SK-N-SH treated with all-trans-retinoic acid at 6 μM for 48 hours (cell line): ENCODE results near the gene HDC.

Source experiments
- ATAC-seq: fragments of 200-7000 bp; cut with Tn5 transposase; 3 replicates; pipeline ENCODE4 v1.9.1; 2020; ENCODE audit warnings: mild to moderate bottlenecking, moderate library complexity
- ARNTL ChIP-seq: fragments of 450-650 bp; formaldehyde crosslinking; IDR thresholded peaks from 2 replicates; pipeline ENCODE4 v1.5.0; 2020; ENCODE audit warnings: low read depth, mild to moderate bottlenecking, moderate library complexity, borderline replicate concordance
- BACH2 ChIP-seq: fragments of 250-450 bp; sonication (Bioruptor Pico); IDR thresholded peaks from 2 replicates; pipeline ENCODE4 v1.9.0; 2021; ENCODE audit warnings: mild to moderate bottlenecking, borderline replicate concordance
- CSDC2 ChIP-seq: fragments of 250-450 bp; sonication (Bioruptor Pico); IDR thresholded peaks from 2 replicates; pipeline ENCODE4 v1.5.0; 2020; ENCODE audit warnings: mild to moderate bottlenecking, moderate library complexity
- ESRRG ChIP-seq: fragments of 250-450 bp; sonication (Bioruptor Pico); IDR thresholded peaks from 2 replicates; pipeline ENCODE4 v1.6.1; 2021; ENCODE audit warnings: mild to moderate bottlenecking
- GLIS3 ChIP-seq: fragments of 250-450 bp; sonication (Bioruptor Pico); IDR thresholded peaks from 2 replicates; pipeline ENCODE4 v1.5.0; 2020; ENCODE audit warnings: mild to moderate bottlenecking, moderate library complexity
- ISL1 ChIP-seq: fragments of 250-450 bp; sonication (Bioruptor Pico); IDR thresholded peaks from 2 replicates; pipeline ENCODE4 v2.1.2; 2022; ENCODE audit warnings: mild to moderate bottlenecking, moderate library complexity
- OSR1 ChIP-seq: fragments of 250-450 bp; sonication (Bioruptor Pico); IDR thresholded peaks from 2 replicates; pipeline ENCODE4 v1.8.0; 2022; ENCODE audit warnings: moderate library complexity, mild to moderate bottlenecking, inconsistent platforms
- PPARA ChIP-seq: fragments of 250-450 bp; sonication (Bioruptor Pico); IDR thresholded peaks from 2 replicates; pipeline ENCODE4 v1.5.0; 2020; ENCODE audit warnings: mild to moderate bottlenecking, borderline replicate concordance
- RARB ChIP-seq: fragments of 250-450 bp; sonication (Bioruptor Pico); IDR thresholded peaks from 2 replicates; pipeline ENCODE4 v1.8.0; 2021; ENCODE audit warnings: mild to moderate bottlenecking, moderate library complexity
- TCF4 ChIP-seq: fragments of 250-450 bp; sonication (Bioruptor Pico); IDR thresholded peaks from 2 replicates; pipeline ENCODE4 v1.8.0; 2021; ENCODE audit warnings: mild to moderate bottlenecking, moderate library complexity, borderline replicate concordance
- TOX ChIP-seq: fragments of 250-450 bp; sonication (Bioruptor Pico); IDR thresholded peaks from 2 replicates; pipeline ENCODE4 v1.8.0; 2021; ENCODE audit warnings: mild to moderate bottlenecking, moderate library complexity, borderline replicate concordance
- ZFP3 ChIP-seq: fragments of 250-450 bp; sonication (Bioruptor Pico); IDR thresholded peaks from 2 replicates; pipeline ENCODE4 v1.5.0; 2020; ENCODE audit warnings: mild to moderate bottlenecking, moderate library complexity
- ZFP30 ChIP-seq: fragments of 450-650 bp; formaldehyde crosslinking; IDR thresholded peaks from 2 replicates; pipeline ENCODE4 v1.5.0; 2022; ENCODE audit warnings: mild to moderate bottlenecking, moderate library complexity
- ZNF565 ChIP-seq: fragments of 450-650 bp; formaldehyde crosslinking; conservative IDR thresholded peaks from 2 replicates; pipeline ENCODE4 v1.5.0; 2020; ENCODE audit warnings: low read depth, mild to moderate bottlenecking, moderate library complexity
- ZNF70 ChIP-seq: fragments of 450-650 bp; formaldehyde crosslinking; IDR thresholded peaks from 2 replicates; pipeline ENCODE4 v1.5.0; 2020; ENCODE audit warnings: mild to moderate bottlenecking, moderate library complexity
- ZNF8 ChIP-seq: fragments of 450-650 bp; formaldehyde crosslinking; IDR thresholded peaks from 2 replicates; pipeline ENCODE4 v1.5.0; 2020; ENCODE audit warnings: mild to moderate bottlenecking, moderate library complexity
- TF ChIP-seq, protein P1 (sequence below): fragments of 250-450 bp; sonication (Bioruptor Pico); IDR thresholded peaks from 2 replicates; pipeline ENCODE4 v1.8.0; 2020; ENCODE audit warnings: mild to moderate bottlenecking, moderate library complexity, borderline replicate concordance
- TF ChIP-seq, protein P2 (sequence below): fragments of 250-450 bp; sonication (Bioruptor Pico); IDR thresholded peaks from 2 replicates; pipeline ENCODE4 v1.8.0; 2021; ENCODE audit warnings: low read depth, mild to moderate bottlenecking, moderate library complexity, borderline replicate concordance
- TF ChIP-seq, protein P3 (sequence below): fragments of 250-450 bp; sonication (Bioruptor Pico); IDR thresholded peaks from 2 replicates; pipeline ENCODE4 v1.5.1; 2021; ENCODE audit warnings: mild to moderate bottlenecking, moderate library complexity
- TF ChIP-seq, protein P4 (sequence below): fragments of 250-450 bp; sonication (Bioruptor Pico); IDR thresholded peaks from 2 replicates; pipeline ENCODE4 v1.5.0; 2020; ENCODE audit warnings: mild to moderate bottlenecking, moderate library complexity

Gene HDC

DNA sequence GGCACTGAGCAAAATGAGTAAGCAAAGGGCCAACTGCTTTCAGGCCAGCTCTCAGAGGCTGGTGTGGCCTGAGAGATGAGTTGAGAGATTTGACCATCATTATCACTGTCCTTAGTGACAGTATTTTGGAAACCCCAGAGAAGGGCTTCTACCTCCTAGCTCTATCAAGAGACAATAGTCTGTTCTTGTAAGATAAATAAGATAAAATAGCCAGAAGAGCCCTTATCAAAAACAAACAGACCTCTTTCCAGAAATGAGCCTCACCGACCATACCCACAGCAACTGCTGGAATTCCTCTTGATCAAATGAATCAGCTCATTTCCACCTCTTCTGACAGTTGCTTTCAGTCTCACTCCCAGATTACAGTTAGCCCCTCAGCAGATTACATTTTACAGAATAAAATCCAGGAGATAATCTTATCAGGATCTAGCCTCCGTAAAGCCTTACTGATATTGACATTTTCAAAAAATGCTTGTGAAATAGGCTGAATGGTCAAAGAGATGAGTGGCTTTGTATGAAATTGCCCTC lies 4.5 kb downstream of the HDC start:
- ATAC-seq, result no peak
- TF ChIP-seq, protein P1, sequence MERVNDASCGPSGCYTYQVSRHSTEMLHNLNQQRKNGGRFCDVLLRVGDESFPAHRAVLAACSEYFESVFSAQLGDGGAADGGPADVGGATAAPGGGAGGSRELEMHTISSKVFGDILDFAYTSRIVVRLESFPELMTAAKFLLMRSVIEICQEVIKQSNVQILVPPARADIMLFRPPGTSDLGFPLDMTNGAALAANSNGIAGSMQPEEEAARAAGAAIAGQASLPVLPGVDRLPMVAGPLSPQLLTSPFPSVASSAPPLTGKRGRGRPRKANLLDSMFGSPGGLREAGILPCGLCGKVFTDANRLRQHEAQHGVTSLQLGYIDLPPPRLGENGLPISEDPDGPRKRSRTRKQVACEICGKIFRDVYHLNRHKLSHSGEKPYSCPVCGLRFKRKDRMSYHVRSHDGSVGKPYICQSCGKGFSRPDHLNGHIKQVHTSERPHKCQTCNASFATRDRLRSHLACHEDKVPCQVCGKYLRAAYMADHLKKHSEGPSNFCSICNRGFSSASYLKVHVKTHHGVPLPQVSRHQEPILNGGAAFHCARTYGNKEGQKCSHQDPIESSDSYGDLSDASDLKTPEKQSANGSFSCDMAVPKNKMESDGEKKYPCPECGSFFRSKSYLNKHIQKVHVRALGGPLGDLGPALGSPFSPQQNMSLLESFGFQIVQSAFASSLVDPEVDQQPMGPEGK (CRISPR knock-in tag), result no peak
- TF ChIP-seq CSDC2, result no peak
- TF ChIP-seq ESRRG (CRISPR knock-in tag), result no peak
- TF ChIP-seq ZNF565, result no peak
- TF ChIP-seq TOX (CRISPR knock-in tag), result no peak
- no peak for TF ChIP-seq ZFP3 (CRISPR knock-in tag)
- TF ChIP-seq, protein P2, sequence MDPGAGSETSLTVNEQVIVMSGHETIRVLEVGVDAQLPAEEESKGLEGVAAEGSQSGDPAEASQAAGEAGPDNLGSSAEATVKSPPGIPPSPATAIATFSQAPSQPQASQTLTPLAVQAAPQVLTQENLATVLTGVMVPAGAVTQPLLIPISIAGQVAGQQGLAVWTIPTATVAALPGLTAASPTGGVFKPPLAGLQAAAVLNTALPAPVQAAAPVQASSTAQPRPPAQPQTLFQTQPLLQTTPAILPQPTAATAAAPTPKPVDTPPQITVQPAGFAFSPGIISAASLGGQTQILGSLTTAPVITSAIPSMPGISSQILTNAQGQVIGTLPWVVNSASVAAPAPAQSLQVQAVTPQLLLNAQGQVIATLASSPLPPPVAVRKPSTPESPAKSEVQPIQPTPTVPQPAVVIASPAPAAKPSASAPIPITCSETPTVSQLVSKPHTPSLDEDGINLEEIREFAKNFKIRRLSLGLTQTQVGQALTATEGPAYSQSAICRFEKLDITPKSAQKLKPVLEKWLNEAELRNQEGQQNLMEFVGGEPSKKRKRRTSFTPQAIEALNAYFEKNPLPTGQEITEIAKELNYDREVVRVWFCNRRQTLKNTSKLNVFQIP (CRISPR knock-in tag), result no peak
- TF ChIP-seq TCF4 (CRISPR knock-in tag), result no peak
- no peak for TF ChIP-seq RARB
- no peak for TF ChIP-seq ARNTL (CRISPR knock-in tag)
- TF ChIP-seq OSR1 (CRISPR knock-in tag), result no peak
- no peak for TF ChIP-seq BACH2 (CRISPR knock-in tag)
- no peak for TF ChIP-seq ISL1 (CRISPR knock-in tag)
- TF ChIP-seq ZNF70 (CRISPR knock-in tag), result no peak
- no peak for TF ChIP-seq ZNF8
- TF ChIP-seq, protein P3, sequence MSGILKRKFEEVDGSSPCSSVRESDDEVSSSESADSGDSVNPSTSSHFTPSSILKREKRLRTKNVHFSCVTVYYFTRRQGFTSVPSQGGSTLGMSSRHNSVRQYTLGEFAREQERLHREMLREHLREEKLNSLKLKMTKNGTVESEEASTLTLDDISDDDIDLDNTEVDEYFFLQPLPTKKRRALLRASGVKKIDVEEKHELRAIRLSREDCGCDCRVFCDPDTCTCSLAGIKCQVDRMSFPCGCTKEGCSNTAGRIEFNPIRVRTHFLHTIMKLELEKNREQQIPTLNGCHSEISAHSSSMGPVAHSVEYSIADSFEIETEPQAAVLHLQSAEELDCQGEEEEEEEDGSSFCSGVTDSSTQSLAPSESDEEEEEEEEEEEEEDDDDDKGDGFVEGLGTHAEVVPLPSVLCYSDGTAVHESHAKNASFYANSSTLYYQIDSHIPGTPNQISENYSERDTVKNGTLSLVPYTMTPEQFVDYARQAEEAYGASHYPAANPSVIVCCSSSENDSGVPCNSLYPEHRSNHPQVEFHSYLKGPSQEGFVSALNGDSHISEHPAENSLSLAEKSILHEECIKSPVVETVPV (CRISPR knock-in tag), result no peak

DNA sequence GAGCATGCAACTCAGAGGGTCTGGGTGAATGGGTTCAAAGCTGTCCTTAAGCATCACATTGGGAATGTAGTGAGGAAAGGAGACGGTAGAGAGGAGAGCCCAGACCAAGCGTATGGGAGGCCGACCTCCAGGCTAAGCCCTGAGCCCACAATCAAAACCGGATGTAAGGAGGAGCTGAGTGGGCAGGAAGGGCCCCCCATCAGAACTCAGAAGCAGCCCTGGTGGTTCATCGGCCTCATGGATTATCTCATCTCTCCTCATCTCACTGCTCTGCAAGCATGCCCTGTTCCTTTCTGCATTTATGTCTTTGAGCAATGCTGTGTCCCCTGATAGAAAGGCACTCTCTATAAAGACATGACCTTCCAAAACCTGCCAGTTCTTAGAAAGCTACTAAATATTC lies 6.2 kb downstream of the HDC start:
- ATAC-seq, result no peak
- TF ChIP-seq PPARA (CRISPR knock-in tag) (no peak), ZNF8 (no peak), GLIS3 (no peak), ARNTL (CRISPR knock-in tag) (no peak), BACH2 (CRISPR knock-in tag) (no peak)
- TF ChIP-seq, protein P2 (CRISPR knock-in tag), result no peak
- TF ChIP-seq, protein P1 (CRISPR knock-in tag), result no peak

DNA sequence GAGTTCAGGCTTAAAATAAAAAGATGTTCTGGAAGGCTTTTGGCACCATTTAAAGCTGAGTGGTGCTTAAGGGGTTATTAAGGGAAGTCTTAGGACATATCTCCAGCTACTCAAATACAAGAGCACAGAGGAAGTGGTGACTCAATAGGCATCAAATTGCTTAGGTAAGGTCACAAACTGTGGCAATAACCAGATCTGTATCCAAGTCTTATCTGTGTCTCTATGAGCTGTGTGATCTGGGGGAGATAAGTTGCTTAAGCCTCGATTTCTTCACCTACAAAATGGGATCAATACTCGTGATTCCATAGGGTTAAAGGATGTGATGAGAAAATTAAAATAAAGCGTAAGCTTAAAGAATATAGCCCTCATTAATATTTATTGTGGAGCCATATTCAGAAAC lies 7.6 kb downstream of the HDC start:
- TF ChIP-seq, protein P4, sequence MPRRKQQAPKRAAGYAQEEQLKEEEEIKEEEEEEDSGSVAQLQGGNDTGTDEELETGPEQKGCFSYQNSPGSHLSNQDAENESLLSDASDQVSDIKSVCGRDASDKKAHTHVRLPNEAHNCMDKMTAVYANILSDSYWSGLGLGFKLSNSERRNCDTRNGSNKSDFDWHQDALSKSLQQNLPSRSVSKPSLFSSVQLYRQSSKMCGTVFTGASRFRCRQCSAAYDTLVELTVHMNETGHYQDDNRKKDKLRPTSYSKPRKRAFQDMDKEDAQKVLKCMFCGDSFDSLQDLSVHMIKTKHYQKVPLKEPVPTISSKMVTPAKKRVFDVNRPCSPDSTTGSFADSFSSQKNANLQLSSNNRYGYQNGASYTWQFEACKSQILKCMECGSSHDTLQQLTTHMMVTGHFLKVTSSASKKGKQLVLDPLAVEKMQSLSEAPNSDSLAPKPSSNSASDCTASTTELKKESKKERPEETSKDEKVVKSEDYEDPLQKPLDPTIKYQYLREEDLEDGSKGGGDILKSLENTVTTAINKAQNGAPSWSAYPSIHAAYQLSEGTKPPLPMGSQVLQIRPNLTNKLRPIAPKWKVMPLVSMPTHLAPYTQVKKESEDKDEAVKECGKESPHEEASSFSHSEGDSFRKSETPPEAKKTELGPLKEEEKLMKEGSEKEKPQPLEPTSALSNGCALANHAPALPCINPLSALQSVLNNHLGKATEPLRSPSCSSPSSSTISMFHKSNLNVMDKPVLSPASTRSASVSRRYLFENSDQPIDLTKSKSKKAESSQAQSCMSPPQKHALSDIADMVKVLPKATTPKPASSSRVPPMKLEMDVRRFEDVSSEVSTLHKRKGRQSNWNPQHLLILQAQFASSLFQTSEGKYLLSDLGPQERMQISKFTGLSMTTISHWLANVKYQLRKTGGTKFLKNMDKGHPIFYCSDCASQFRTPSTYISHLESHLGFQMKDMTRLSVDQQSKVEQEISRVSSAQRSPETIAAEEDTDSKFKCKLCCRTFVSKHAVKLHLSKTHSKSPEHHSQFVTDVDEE (CRISPR knock-in tag), result no peak
- TF ChIP-seq ZNF565 (no peak), ZFP30 (CRISPR knock-in tag) (no peak), ARNTL (CRISPR knock-in tag) (no peak), ZNF70 (CRISPR knock-in tag) (no peak), RARB (no peak)
- ATAC-seq, result no peak
